CD4-positive, alpha-beta T cell treated with Interleukin-6 for 4 hours (primary cell): ENCODE data around the gene NUDT17.

Source experiments
- DNase-seq: peaks from one replicate; pipeline ENCODE4 v3.0.0-alpha.2; 2020; ENCODE audit warnings: mixed read lengths

NUDT17 gene

DNA sequence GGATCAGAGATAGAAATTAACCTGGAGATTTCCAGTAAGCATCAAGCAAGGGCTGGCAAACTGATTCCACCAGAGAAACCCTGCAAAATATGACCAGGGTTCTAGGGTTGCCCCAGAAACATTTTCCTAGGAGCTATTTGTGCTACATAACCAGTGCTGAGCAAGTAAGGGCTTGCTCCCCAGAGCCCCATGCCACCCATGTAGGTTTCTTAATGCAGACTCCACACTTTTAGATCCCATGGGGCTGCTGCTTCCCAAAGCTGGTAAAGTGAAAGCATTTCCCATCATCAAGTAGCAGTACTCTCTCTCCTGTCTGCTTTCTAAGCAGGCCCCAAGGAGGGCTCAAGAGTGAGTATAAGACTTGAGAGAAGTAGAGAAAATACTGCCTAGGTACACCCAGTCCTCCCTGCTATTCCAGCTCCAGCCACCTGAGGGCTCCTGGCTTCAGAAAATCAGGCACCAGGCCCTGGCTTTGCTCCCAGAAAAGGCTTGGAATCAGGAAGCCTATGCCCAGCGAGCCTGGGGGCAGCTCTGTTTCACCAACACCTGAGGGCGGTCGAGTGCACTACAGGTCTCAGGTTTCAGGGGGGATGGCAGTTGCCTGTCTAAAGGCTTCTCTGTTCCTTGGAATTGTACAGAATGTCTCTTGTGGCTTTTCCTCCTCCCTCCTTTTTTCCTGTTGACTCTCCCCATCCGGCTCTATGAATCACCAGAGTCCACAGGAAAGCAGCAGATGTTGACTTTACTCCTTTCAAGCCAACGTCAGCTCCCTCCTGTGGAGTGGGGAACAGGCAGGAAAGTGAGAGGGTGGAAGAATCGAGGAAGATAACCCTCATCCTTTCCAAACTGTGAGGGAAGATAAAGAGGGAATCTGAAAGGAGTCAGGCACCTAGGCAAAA lies 46.4 kb downstream of the NUDT17 start:
- DNase-seq = peak; percentile 63

DNA sequence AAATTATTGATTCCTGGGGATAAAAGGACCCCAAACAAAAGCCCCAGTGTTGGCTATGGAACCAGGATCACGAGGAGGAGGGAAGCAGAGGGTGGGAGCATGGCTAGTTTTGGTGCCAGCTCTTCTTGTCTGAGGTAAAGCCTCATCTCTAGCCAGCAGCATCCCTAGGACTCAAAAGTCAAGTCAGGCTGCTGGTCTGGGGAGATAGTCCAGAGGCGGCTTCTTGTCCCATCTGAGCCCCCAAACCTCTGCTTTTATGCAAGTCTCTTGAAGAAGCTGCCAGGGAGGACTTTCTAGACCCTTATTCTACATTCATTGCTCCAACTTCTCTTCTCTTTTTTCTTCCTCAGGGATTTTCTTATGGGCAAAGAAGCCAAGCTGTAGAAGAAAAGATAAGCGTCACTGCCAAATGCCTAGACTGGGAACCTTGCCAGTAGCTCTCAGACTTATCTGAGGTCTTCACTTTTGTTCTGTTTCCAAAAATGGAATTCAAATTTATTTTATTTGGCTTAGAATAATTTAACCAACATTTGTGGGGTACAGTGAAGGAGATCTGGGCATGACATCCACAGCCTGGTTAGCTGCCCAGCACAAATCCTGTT lies 47.2 kb downstream of the NUDT17 start:
- DNase-seq = no peak

GRCh38 chr1:145893306-145894055 lies 48.1 kb downstream of the NUDT17 start:
- no peak for DNase-seq

DNA sequence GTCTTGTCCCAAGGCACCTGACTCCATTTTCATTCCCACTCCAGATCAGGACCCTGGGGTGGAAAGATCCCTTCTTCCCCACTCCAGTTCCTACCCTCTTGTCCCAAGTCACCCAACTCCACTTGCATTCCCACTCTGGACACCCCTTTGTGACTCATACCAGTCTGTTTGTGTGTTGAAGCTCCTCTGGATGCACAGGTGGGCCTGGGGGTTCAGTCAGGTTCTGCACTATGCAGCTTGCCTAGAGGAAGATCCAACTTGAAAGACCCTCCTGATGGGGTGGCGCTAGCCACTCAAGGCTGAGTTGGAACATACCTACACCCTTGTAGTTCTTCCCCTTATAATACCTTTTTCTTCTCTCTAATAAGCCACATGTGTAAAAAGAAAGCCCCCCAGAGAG lies 50.0 kb downstream of the NUDT17 start:
- no peak for DNase-seq

GRCh38 chr1:145897969-145898368 lies 52.5 kb downstream of the NUDT17 start:
- no peak for DNase-seq
